Measurements from ENCODE around the gene NAGPA. TPM values are rescaled to one million over a fixed set of nuclear protein-coding genes. Genes with fewer than 3 reads are reported as not detected.

The NAGPA gene
- total RNA-seq, 1 experiment from 2014 or later: 11.7 TPM

DNA sequence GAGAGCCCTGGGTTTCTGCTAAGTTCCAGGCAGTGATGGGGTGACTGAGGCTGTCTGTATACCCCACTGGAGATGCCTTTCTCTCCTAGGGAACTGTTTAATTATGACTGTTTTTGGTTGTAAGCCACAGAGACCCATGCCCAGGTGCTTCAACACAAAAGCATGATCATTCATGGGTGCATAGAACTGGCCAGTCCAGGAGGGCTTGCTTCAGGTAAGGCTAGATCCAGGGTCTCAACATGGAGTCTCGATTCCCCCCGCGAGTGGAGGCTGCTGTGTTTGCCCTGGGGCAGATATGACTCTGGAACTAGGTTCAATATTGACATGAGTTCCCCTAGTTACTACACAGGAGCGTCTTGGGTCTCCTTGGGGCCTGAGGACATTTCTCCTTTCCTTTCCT is 17.8 kb downstream of the NAGPA start:
- CTCF ChIA-PET: no interaction called here
- intact Hi-C loops (cut with micrococcal nuclease; ENCODE audit: unreplicated experiment): no loop called here

DNA sequence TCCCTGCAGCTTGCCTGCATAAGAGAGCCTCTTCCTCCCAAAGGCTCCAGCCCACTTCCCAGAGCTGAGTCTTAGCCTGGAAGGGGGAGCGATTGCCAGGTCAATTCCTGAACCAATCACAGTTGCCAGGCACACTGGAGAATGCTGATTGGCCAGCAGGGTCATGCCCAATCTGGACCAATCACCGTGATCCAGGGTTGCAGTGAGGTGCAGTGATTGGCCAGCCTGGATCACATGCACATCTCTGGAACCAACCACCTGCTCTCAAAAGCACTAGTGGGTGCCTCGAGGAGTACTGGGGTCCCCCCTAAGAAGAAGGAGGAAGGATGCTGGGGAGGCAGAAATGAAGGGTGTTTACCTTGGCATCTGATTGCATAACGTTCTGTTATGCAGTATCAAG is 18.4 kb downstream of the NAGPA start:
- no peaks in the 10 kb centered on the region for H3K9me3 ChIP-seq (ENCODE audit: low read depth, low read length, poor library complexity, severe bottlenecking)
- no peak overlapping the region for H3K4me3 ChIP-seq (ENCODE audit: low read depth, low read length, poor library complexity, severe bottlenecking)
- no peaks in the 10 kb centered on the region for H3K36me3 ChIP-seq (ENCODE audit: insufficient read depth, low read length, poor library complexity, severe bottlenecking)
- no TSS peak for BruUV-seq (replicated peaks)
- intact Hi-C loops (cut with micrococcal nuclease; ENCODE audit: unreplicated experiment): no loop called here
- CTCF ChIA-PET: no interaction called here
- no peak for DNase-seq (ENCODE audit: low spot score)
- POLR2A ChIA-PET (ENCODE audit: low non-redundant PET): no interaction called here
- H3K4me1 ChIP-seq (ENCODE audit: insufficient read depth, low read length, poor library complexity, severe bottlenecking): no peaks in the 10 kb centered on the region
- peaks cover 23% of the 10 kb centered on the region for H3K27me3 ChIP-seq (replicated peaks; ENCODE audit: insufficient read depth, low read depth, low read length, poor library complexity)
- no peak overlapping the region for H3K27ac ChIP-seq (ENCODE audit: low read depth, low read length, poor library complexity, severe bottlenecking)
- TF ChIP-seq, protein P1, sequence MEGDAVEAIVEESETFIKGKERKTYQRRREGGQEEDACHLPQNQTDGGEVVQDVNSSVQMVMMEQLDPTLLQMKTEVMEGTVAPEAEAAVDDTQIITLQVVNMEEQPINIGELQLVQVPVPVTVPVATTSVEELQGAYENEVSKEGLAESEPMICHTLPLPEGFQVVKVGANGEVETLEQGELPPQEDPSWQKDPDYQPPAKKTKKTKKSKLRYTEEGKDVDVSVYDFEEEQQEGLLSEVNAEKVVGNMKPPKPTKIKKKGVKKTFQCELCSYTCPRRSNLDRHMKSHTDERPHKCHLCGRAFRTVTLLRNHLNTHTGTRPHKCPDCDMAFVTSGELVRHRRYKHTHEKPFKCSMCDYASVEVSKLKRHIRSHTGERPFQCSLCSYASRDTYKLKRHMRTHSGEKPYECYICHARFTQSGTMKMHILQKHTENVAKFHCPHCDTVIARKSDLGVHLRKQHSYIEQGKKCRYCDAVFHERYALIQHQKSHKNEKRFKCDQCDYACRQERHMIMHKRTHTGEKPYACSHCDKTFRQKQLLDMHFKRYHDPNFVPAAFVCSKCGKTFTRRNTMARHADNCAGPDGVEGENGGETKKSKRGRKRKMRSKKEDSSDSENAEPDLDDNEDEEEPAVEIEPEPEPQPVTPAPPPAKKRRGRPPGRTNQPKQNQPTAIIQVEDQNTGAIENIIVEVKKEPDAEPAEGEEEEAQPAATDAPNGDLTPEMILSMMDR (conservative IDR thresholded peaks at IDR 0.05; ENCODE audit: low read depth, low read length): no peak

More for the DNA sequence above, 17.8 kb downstream of the NAGPA start:
- no peak overlapping the region for H3K4me3 ChIP-seq (ENCODE audit: low read depth, low read length, poor library complexity, severe bottlenecking)
- peaks cover 18% of the 10 kb centered on the region for H3K27me3 ChIP-seq (replicated peaks; ENCODE audit: insufficient read depth, low read depth, low read length, poor library complexity)
- no peaks in the 10 kb centered on the region for H3K36me3 ChIP-seq (ENCODE audit: insufficient read depth, low read length, poor library complexity, severe bottlenecking)
- TF ChIP-seq, protein P1 (conservative IDR thresholded peaks at IDR 0.05; ENCODE audit: low read depth, low read length): no peak
- no peak for TF ChIP-seq EZH2 (IDR thresholded peaks at IDR 0.05; ENCODE audit: borderline replicate concordance, low read depth, low read length, poor library complexity, severe bottlenecking)
- no peak overlapping the region for H3K27ac ChIP-seq (ENCODE audit: low read depth, low read length, poor library complexity, severe bottlenecking)
- no peak for DNase-seq (ENCODE audit: low spot score)
- no TSS peak for BruUV-seq (replicated peaks)
- H3K9me3 ChIP-seq (ENCODE audit: low read depth, low read length, poor library complexity, severe bottlenecking): no peaks in the 10 kb centered on the region
- POLR2A ChIA-PET (ENCODE audit: low non-redundant PET): no interaction called here
- no peaks in the 10 kb centered on the region for H3K4me1 ChIP-seq (ENCODE audit: insufficient read depth, low read length, poor library complexity, severe bottlenecking)

DNA sequence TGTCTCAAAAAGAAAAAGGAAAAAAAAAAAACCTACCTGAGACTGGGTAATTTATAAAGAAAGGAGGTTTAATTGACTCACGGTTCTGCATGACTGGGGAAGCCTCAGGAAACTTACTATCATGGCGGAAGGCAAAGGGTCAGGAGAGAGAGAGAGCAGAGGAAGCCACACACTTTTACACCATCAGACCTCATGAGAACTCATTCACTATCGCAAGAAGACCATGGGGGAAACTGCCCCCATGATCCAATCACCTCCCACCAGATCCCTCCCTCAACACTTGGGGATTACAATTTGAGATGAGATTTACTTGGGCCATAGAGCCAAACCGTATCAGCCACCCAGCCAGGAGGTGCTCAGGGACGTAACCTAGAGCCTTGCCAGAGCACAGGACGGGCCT is 20.8 kb downstream of the NAGPA start:
- CTCF ChIA-PET: no interaction called here
- BruUV-seq (replicated peaks): no TSS peak

More for the DNA sequence above, 20.8 kb downstream of the NAGPA start:
- Histone ChIP-seq H3K36me3 (ENCODE audit: insufficient read depth, low read length, poor library complexity, severe bottlenecking) (no peaks in the 10 kb centered on the region), H3K4me1 (ENCODE audit: insufficient read depth, low read length, poor library complexity, severe bottlenecking) (no peaks in the 10 kb centered on the region), H3K27ac (ENCODE audit: low read depth, low read length, poor library complexity, severe bottlenecking) (no peak overlapping the region), H3K27me3 (replicated peaks; ENCODE audit: insufficient read depth, low read depth, low read length, poor library complexity) (peaks cover 40% of the 10 kb centered on the region), H3K9me3 (ENCODE audit: low read depth, low read length, poor library complexity, severe bottlenecking) (no peaks in the 10 kb centered on the region), H3K4me3 (ENCODE audit: low read depth, low read length, poor library complexity, severe bottlenecking) (no peak overlapping the region)
- intact Hi-C loops (cut with micrococcal nuclease; ENCODE audit: unreplicated experiment): no loop called here
- POLR2A ChIA-PET (ENCODE audit: low non-redundant PET): no interaction called here
- no peak for TF ChIP-seq EZH2 (IDR thresholded peaks at IDR 0.05; ENCODE audit: borderline replicate concordance, low read depth, low read length, poor library complexity, severe bottlenecking)
- TF ChIP-seq, protein P1 (conservative IDR thresholded peaks at IDR 0.05; ENCODE audit: low read depth, low read length): no peak
- DNase-seq (ENCODE audit: low spot score): no peak
